RWPE2 (cell line): ENCODE results near the gene MRTFA.

ENCODE experiments used
- ATAC-seq: fragments of 200-7000 bp; cut with Tn5 transposase; 3 replicates; pipeline ENCODE4 v1.9.1; 2021; ENCODE audit warnings: low read depth
- DNase-seq: peaks from one replicate; pipeline ENCODE4 v3.0.0-alpha.2; 2020; ENCODE audit warnings: low spot score
- H3K27ac ChIP-seq: fragments of 450-650 bp; 2 replicates; pipeline ENCODE4 v1.5.1; 2017; ENCODE audit warnings: mild to moderate bottlenecking; ENCODE audit not compliant: poor library complexity, severe bottlenecking
- H3K27me3 ChIP-seq: fragments of 250-450 bp; sonication (Bioruptor Pico); 2 replicates; pipeline ENCODE4 v1.5.1; 2021; ENCODE audit warnings: mild to moderate bottlenecking, moderate library complexity; ENCODE audit not compliant: insufficient read depth, poor library complexity, severe bottlenecking
- H3K36me3 ChIP-seq: fragments of 250-450 bp; sonication (Bioruptor Pico); 2 replicates; pipeline ENCODE4 v1.5.1; 2020; ENCODE audit warnings: low read depth, mild to moderate bottlenecking, moderate library complexity
- H3K4me1 ChIP-seq: fragments of 250-450 bp; sonication (Bioruptor Pico); 2 replicates; pipeline ENCODE4 v1.5.1; 2021; ENCODE audit warnings: mild to moderate bottlenecking, moderate library complexity; ENCODE audit not compliant: insufficient read depth, poor library complexity, severe bottlenecking
- H3K4me3 ChIP-seq: fragments of 250-450 bp; sonication (Bioruptor Pico); 2 replicates; pipeline ENCODE4 v1.5.1; 2021; ENCODE audit warnings: mild to moderate bottlenecking, moderate library complexity; ENCODE audit not compliant: severe bottlenecking
- H3K9me3 ChIP-seq: fragments of 250-450 bp; sonication (Bioruptor Pico); 2 replicates; pipeline ENCODE4 v1.5.1; 2021; ENCODE audit warnings: mild to moderate bottlenecking, moderate library complexity; ENCODE audit not compliant: severe bottlenecking
- CTCF ChIP-seq: fragments of 450-650 bp; IDR thresholded peaks from one replicate; pipeline ENCODE4 v1.5.1; 2017; ENCODE audit warnings: mild to moderate bottlenecking, moderate library complexity; ENCODE audit not compliant: poor library complexity, severe bottlenecking

The MRTFA gene

GRCh38 chr22:40593460-40594273 is 42.9 kb downstream of the MRTFA start:
- Histone ChIP-seq H3K4me3 (no peak overlapping the region), H3K27ac (peak overlapping the region; percentile 97), H3K9me3 (no peaks in the 10 kb centered on the region), H3K36me3 (peaks cover 3% of the 10 kb centered on the region), H3K27me3 (no peaks in the 10 kb centered on the region), H3K4me1 (peaks cover 69% of the 10 kb centered on the region)
- TF ChIP-seq CTCF: no peak
- ATAC-seq (no peak), DNase-seq (no peak)

- H3K27me3 ChIP-seq: no peaks in the 10 kb centered on the region
- DNase-seq: no peak
- no peak for TF ChIP-seq CTCF
- no peaks in the 10 kb centered on the region for H3K9me3 ChIP-seq
- no peak for ATAC-seq
- no peak overlapping the region for H3K4me3 ChIP-seq
- H3K4me1 ChIP-seq: peaks cover 63% of the 10 kb centered on the region
- H3K36me3 ChIP-seq: peaks cover 9% of the 10 kb centered on the region
- peak overlapping the region; percentile 97 for H3K27ac ChIP-seq
These were observed 44.0 kb downstream of the MRTFA start for GRCh38 chr22:40592352-40593113.

GRCh38 chr22:40588726-40589125 is 47.8 kb downstream of the MRTFA start:
- H3K27me3 ChIP-seq: no peaks in the 10 kb centered on the region
- peak; percentile 89 for ATAC-seq
- no peak overlapping the region for H3K4me3 ChIP-seq
- H3K36me3 ChIP-seq: peaks cover 24% of the 10 kb centered on the region
- H3K27ac ChIP-seq: peak overlapping the region; percentile 55
- peak; percentile 80 for DNase-seq
- H3K9me3 ChIP-seq: no peaks in the 10 kb centered on the region
- no peak for TF ChIP-seq CTCF
- H3K4me1 ChIP-seq: peaks cover 38% of the 10 kb centered on the region

GRCh38 chr22:40586781-40587180 is 49.7 kb downstream of the MRTFA start:
- Histone ChIP-seq H3K36me3 (peaks cover 29% of the 10 kb centered on the region), H3K4me1 (peaks cover 25% of the 10 kb centered on the region), H3K27me3 (no peaks in the 10 kb centered on the region), H3K4me3 (no peak overlapping the region), H3K27ac (peak overlapping the region; percentile 43), H3K9me3 (no peaks in the 10 kb centered on the region)
- TF ChIP-seq CTCF: no peak
- no peak for ATAC-seq
- no peak for DNase-seq
